ENCODE measurements around the gene PIEZO1. TPM values are rescaled to one million over a fixed set of nuclear protein-coding genes. Genes with fewer than 3 reads are reported as not detected.
A peak's percentile ranks its signal among the peaks of the same experiment; 100 is the strongest.

The PIEZO1 gene
- total RNA-seq, 5 donors from 2014 or later (not counting 1 experiment from before 2014, with no cell fraction given), result 139 to 274 (median 240) TPM

DNA sequence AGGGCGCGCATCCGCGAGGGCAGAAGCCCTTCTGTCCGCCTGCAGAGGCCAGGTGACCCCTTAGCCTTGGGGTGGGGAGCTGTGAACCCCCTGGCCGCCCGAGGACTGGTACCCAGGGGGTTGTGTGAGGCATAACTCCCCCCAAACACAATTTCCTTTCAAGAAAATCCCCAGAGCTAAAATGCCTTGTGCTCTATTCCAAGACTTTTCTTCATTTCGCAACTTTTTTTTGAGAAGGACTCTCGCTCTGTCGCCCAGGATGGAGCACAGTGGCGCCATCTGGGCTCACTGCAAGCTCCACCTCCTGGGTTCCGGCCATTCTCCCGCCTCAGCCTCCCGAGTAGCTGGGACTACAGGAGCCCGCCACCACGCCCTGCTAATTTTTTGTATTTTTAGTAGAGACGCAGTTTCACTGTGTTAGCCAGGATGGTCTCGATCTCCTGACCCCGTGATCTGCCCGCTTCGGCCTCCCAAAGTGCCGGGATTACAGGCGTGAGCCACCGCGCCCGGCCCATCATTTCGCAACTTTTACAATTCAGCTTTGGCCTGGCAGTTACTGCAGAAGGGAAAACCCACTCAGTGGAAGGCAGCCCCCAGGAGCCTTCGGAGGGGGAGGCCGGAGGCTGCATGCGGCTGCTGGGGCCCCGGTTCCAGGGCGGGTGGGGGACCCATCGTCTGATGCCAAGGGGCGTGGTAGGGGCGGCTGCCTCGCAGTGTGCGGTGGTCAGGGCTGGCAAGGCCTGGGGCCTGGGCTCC is 27.7 kb upstream of the PIEZO1 start:
- Mint-ChIP-seq H3K4me3 (peak overlapping the region; percentile 75 to 92 (median 78)), H3K36me3 (no peaks in the 10 kb centered on the region), H3K9me3 (no peaks in the 10 kb centered on the region), H3K27ac (peak overlapping the region; percentile 55 to 59), H3K27me3 (no peaks in the 10 kb centered on the region), H3K4me1 (peaks cover 12 to 25% (median 13%) of the 10 kb centered on the region in 3 donors)
- 75% methylated on average over 23 of the region's 37 CpGs for WGBS (ENCODE audit: insufficient coverage)
- CTCF ChIA-PET, result no interaction called here
- peaks cover 5 to 14% of the 10 kb centered on the region in 2 donors for H3K36me3 ChIP-seq (ENCODE audit: control insufficient read depth in 2 of 2, extremely low read depth in 1 of 2, insufficient read depth in 1 of 2, low read length in 1 of 2)
- POLR2A ChIA-PET, result interaction anchor here in 1 of 2 donors (0.6 kb wide), 1 partner anchor 331 kb away, joined by 6 read pairs; no protein-coding TSS in a partner anchor
- no peaks in the 10 kb centered on the region for H3K9me3 ChIP-seq
- H3K4me3 ChIP-seq (ENCODE audit: control insufficient read depth in 1 of 2, extremely low read depth in 1 of 2, low read length in 1 of 2), result peak overlapping the region; percentile 64 to 86
- H3K27me3 ChIP-seq (replicated peaks in 1 of 2; ENCODE audit: control insufficient read depth in 2 of 2, extremely low read depth in 1 of 2, insufficient read depth in 2 of 2, low read length in 1 of 2), result no peaks in the 10 kb centered on the region
- ATAC-seq (replicated peaks in 1 of 4) (no peak), DNase-seq (peak in 1 of 35 experiments; percentile 44)
- peaks cover 3 to 35% of the 10 kb centered on the region in 2 experiments for H3K4me1 ChIP-seq (ENCODE audit: control insufficient read depth in 1 of 2, extremely low read depth in 1 of 2, insufficient read depth in 2 of 2, low read length in 2 of 2)
- peak overlapping the region; percentile 63 for H3K27ac ChIP-seq (ENCODE audit: low read length)

DNA sequence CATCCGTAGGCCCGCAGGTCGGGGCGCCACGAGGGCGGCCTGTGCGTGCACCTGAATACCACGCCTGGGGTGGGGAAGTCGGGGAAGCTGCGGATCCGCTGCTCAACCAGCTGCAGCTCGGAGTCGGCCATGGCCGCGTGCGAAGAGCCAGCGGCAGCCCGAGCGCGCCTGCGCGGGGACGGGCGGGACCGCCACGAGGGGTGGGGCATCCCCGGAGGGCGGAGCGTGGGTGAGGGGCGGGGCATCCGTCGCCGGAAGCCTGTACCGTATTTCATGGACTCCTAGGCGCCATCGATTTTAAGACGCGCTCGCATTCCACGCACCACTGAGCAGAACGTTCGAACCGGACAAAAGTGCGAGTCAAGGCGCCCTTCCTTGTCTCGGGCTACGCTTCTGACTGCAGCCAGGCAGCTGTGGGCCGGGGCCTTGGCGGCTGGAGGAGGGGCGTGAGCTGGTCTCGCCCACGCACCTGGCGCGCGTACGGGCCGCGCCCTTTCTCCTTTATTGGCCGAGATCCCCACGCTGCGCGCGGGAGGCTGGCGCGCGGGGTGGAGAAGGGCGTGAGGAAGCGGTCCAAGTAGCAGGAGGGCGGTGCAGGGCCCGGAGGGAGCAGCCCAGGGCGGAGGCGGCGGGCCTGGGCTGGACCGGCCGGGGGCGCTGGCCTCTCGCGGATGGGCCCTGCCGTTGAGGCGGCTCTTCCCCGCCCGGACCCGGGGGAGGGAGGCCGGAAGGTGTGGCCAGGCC is 26.9 kb upstream of the PIEZO1 start, which contains the start of gene APRT:
Gene APRT (minus strand): TSS at position 160 of the 744 bp plus-strand sequence. CDS start 29 bp downstream, at position 131.
- ATAC-seq (replicated peaks in 1 of 4), result peak; percentile 86 to 93 (median 88)
- Mint-ChIP-seq H3K27me3 (no peaks in the 10 kb centered on the region), H3K36me3 (no peaks in the 10 kb centered on the region), H3K9me3 (no peaks in the 10 kb centered on the region), H3K4me3 (peak within 1 kb of the TSS; percentile 90 to 97 (median 92)), H3K4me1 (peaks cover 12 to 25% (median 13%) of the 10 kb centered on the region in 3 donors), H3K27ac (peak within 1 kb of the TSS; percentile 96 to 98)
- no peaks in the 10 kb centered on the region for H3K27me3 ChIP-seq (replicated peaks in 1 of 2; ENCODE audit: control insufficient read depth in 2 of 2, extremely low read depth in 1 of 2, insufficient read depth in 2 of 2, low read length in 1 of 2)
- peak within 1 kb of the TSS; percentile 76 to 86 for H3K4me3 ChIP-seq (ENCODE audit: control insufficient read depth in 1 of 2, extremely low read depth in 1 of 2, low read length in 1 of 2)
- peaks cover 8 to 14% of the 10 kb centered on the region in 2 donors for H3K36me3 ChIP-seq (ENCODE audit: control insufficient read depth in 2 of 2, extremely low read depth in 1 of 2, insufficient read depth in 1 of 2, low read length in 1 of 2)
- ChIA-PET CTCF (interaction anchor here in 1 of 2 donors (0.6 kb wide), 2 partner anchors 66 to 696 kb away, joined by 3 read pairs; partner anchors contain the start of gene SPG7), POLR2A (interaction anchor here in 1 of 2 donors (0.9 to 1.2 kb wide), 2 partner anchors 285 to 435 kb away, joined by 3 read pairs; no protein-coding TSS in a partner anchor)
- DNase-seq, result peak; percentile 88 to 99 (median 95)
- H3K4me1 ChIP-seq (ENCODE audit: control insufficient read depth in 1 of 2, extremely low read depth in 1 of 2, insufficient read depth in 2 of 2, low read length in 2 of 2), result peaks cover 3 to 35% of the 10 kb centered on the region in 2 experiments
- under 1% methylated on average over 81 of the region's 84 CpGs for WGBS (ENCODE audit: insufficient coverage)
- H3K9me3 ChIP-seq, result no peaks in the 10 kb centered on the region
- H3K27ac ChIP-seq (ENCODE audit: low read length), result peak within 1 kb of the TSS; percentile 63

DNA sequence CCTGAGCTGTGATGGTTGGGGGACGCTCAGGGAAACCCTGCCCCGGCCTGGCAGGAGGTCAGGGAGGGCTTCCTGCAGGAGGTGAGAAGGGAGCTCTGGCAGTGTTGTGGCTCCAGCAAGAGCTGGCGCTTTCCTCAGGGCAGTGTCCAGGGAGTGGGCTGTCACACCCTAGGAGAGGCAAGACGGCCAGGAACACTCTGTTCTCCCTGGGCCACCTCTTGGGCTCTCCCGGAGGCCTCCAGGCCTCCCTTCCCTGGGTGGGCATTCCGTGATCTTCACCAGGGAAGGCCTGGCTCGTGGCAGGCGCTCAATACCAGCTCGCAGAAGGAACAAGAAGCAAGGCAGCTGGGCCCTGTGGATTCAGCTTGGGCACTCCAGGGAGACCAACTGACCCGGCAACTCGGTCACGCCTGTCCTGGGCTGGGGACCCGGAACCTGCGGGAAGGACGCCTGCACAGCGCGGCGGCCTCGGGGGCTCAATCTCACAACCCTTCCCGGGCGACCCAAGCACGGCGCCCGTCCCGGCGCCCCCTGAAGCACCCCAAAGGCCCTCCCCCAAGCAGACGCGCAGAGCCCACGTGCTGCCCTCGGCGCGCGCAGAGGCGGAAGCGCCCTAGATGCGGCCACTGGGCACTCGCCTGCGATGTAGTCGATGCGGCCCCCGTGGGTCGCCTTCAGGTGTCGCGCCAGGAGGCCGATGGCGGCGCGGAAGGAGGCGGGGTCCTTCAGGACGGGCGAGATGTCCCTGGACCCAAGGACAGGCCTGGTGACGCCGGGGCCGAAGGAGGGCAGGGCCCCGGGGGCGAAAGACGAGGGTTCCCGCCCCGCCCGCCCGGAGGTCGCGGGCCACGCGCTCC is 26.1 kb upstream of the PIEZO1 start:
- Mint-ChIP-seq H3K4me3 (peak overlapping the region; percentile 86 to 92 (median 90)), H3K36me3 (no peaks in the 10 kb centered on the region), H3K9me3 (no peaks in the 10 kb centered on the region), H3K27ac (peak overlapping the region; percentile 78 to 89), H3K27me3 (no peaks in the 10 kb centered on the region), H3K4me1 (peaks cover 12 to 25% (median 13%) of the 10 kb centered on the region in 3 donors)
- DNase-seq, result peak in 30 of 35 experiments; percentile 40 to 78 (median 54)
- ChIA-PET POLR2A (interaction anchor here in 1 of 2 donors (0.9 to 1.2 kb wide), 3 partner anchors 47 to 436 kb away, joined by 3 read pairs; no protein-coding TSS in a partner anchor), CTCF (interaction anchor here in 1 of 2 donors (0.6 to 0.9 kb wide), 3 partner anchors 65 to 697 kb away, joined by 3 to 4 read pairs (median 3); partner anchors contain the start of gene SPG7)
- no peaks in the 10 kb centered on the region for H3K9me3 ChIP-seq
- H3K27ac ChIP-seq (ENCODE audit: low read length), result peak overlapping the region; percentile 60
- peak; percentile 61 to 66 (median 64) for ATAC-seq (replicated peaks in 1 of 4)
- peak overlapping the region; percentile 76 to 86 for H3K4me3 ChIP-seq (ENCODE audit: control insufficient read depth in 1 of 2, extremely low read depth in 1 of 2, low read length in 1 of 2)
- no peaks in the 10 kb centered on the region for H3K27me3 ChIP-seq (replicated peaks in 1 of 2; ENCODE audit: control insufficient read depth in 2 of 2, extremely low read depth in 1 of 2, insufficient read depth in 2 of 2, low read length in 1 of 2)
- peaks cover 8 to 14% of the 10 kb centered on the region in 2 donors for H3K36me3 ChIP-seq (ENCODE audit: control insufficient read depth in 2 of 2, extremely low read depth in 1 of 2, insufficient read depth in 1 of 2, low read length in 1 of 2)
- peaks cover 3 to 34% of the 10 kb centered on the region in 2 experiments for H3K4me1 ChIP-seq (ENCODE audit: control insufficient read depth in 1 of 2, extremely low read depth in 1 of 2, insufficient read depth in 2 of 2, low read length in 2 of 2)
- WGBS (ENCODE audit: insufficient coverage), result 1% methylated on average over 60 of the region's 65 CpGs

DNA sequence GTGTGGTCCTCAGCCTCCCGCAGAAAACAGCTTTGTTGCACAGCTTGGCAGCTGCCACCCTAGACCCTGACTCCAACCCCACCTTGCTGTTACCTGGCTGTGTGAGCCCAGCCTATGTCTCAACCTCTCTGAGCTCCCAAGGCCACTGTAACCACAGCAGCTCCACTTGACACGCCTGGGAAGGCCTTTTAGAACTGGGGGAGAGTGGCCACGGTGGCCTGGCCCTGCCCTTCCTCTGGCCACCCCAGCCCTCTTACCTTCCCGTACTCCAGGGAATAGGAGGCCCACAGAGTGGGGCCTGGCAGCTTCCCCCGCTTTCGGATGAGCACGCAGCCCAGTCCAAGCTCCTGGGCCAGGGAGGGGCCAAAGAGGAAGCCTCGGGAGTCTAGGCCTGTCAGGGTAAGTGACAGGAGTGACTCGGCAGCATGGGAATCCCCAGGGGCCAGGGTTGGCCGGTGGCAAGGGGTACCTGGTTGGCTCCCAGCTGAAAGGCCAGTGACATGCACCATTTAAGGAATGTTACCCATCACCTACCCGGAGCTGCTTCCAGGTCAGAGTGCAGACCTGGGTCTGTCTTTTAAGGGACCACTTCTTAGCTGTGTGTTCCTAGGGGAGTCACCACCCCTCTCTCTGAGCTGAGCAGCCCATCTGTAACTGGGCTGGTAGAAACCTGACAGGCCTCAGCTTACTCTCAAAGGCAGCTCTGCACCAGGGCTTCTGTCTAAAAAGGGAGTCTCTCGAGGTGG is 25.3 kb upstream of the PIEZO1 start:
- peak overlapping the region; percentile 86 to 92 (median 90) for H3K4me3 Mint-ChIP-seq
- H3K4me3 ChIP-seq (ENCODE audit: control insufficient read depth in 1 of 2, extremely low read depth in 1 of 2, low read length in 1 of 2), result peak overlapping the region; percentile 76 to 86
- peaks cover 12 to 25% (median 13%) of the 10 kb centered on the region in 3 donors for H3K4me1 Mint-ChIP-seq
- H3K9me3 ChIP-seq, result no peaks in the 10 kb centered on the region
- H3K4me1 ChIP-seq (ENCODE audit: control insufficient read depth in 1 of 2, extremely low read depth in 1 of 2, insufficient read depth in 2 of 2, low read length in 2 of 2), result peaks cover 3 to 34% of the 10 kb centered on the region in 2 experiments
- H3K36me3 Mint-ChIP-seq, result no peaks in the 10 kb centered on the region
- ChIA-PET POLR2A (interaction anchor here (0.6 to 0.9 kb wide), 2 partner anchors 48 to 436 kb away, joined by 3 read pairs; no protein-coding TSS in a partner anchor), CTCF (interaction anchor here in 1 of 2 donors (0.9 kb wide), 1 partner anchor 357 kb away, joined by 4 read pairs; no protein-coding TSS in a partner anchor)
- peak overlapping the region; percentile 58 for H3K27ac ChIP-seq (ENCODE audit: low read length)
- H3K36me3 ChIP-seq (ENCODE audit: control insufficient read depth in 2 of 2, extremely low read depth in 1 of 2, insufficient read depth in 1 of 2, low read length in 1 of 2), result peaks cover 8 to 14% of the 10 kb centered on the region in 2 donors
- H3K27me3 ChIP-seq (replicated peaks in 1 of 2; ENCODE audit: control insufficient read depth in 2 of 2, extremely low read depth in 1 of 2, insufficient read depth in 2 of 2, low read length in 1 of 2), result no peaks in the 10 kb centered on the region
- ATAC-seq (replicated peaks in 1 of 4) (no peak), DNase-seq (no peak)
- 36% methylated on average over 6 of the region's 12 CpGs for WGBS (ENCODE audit: insufficient coverage)
- H3K27ac Mint-ChIP-seq, result peak overlapping the region; percentile 76 to 77
- no peaks in the 10 kb centered on the region for H3K27me3 Mint-ChIP-seq
- H3K9me3 Mint-ChIP-seq, result no peaks in the 10 kb centered on the region

DNA sequence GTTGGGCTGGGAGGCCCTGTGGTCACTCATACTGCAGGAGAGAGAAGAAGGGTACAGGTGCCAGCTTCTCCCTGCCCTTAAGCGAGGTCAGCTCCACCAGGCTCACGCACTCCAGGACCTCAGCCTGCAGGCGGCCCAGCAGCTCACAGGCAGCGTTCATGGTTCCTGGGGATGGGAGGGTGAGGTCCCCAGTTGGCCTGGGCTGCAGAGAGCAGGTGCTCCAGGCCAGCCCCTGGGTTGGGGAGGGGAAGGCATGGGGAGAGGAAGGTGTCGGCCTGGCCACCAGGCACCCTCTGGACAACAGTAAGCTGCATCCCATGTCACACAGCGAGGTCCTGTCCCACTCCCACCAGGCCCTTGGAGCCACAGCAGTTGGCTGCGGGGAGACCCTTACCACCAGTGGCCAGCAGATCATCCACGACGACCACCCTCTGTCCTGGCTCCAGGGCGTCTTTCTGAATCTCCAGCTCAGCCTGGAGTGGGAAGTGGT is 24.7 kb upstream of the PIEZO1 start:
- Histone ChIP-seq H3K4me1 (ENCODE audit: control insufficient read depth in 1 of 2, extremely low read depth in 1 of 2, insufficient read depth in 2 of 2, low read length in 2 of 2) (peaks cover 4 to 40% of the 10 kb centered on the region in 2 experiments), H3K27me3 (replicated peaks in 1 of 2; ENCODE audit: control insufficient read depth in 2 of 2, extremely low read depth in 1 of 2, insufficient read depth in 2 of 2, low read length in 1 of 2) (peaks cover 0 to 2% of the 10 kb centered on the region in 2 experiments), H3K9me3 (no peaks in the 10 kb centered on the region), H3K27ac (ENCODE audit: low read length) (no peak overlapping the region), H3K4me3 (ENCODE audit: control insufficient read depth in 1 of 2, extremely low read depth in 1 of 2, low read length in 1 of 2) (no peak overlapping the region), H3K36me3 (ENCODE audit: control insufficient read depth in 2 of 2, extremely low read depth in 1 of 2, insufficient read depth in 1 of 2, low read length in 1 of 2) (peaks cover 8 to 14% of the 10 kb centered on the region in 2 donors)
- ChIA-PET POLR2A (interaction anchor here in 1 of 2 donors (0.6 kb wide), 1 partner anchor 437 kb away, joined by 3 read pairs; no protein-coding TSS in a partner anchor), CTCF (interaction anchor here in 1 of 2 donors (0.9 kb wide), 1 partner anchor 358 kb away, joined by 4 read pairs; no protein-coding TSS in a partner anchor)
- H3K4me3 Mint-ChIP-seq, result peak overlapping the region; percentile 15 to 90 (median 86)
- no peak for DNase-seq
- 85% methylated on average over 6 of the region's 10 CpGs for WGBS (ENCODE audit: insufficient coverage)
- no peaks in the 10 kb centered on the region for H3K27me3 Mint-ChIP-seq
- H3K36me3 Mint-ChIP-seq, result no peaks in the 10 kb centered on the region
- H3K9me3 Mint-ChIP-seq, result no peaks in the 10 kb centered on the region
- H3K27ac Mint-ChIP-seq, result peak overlapping the region; percentile 39 to 48
- no peak for ATAC-seq (replicated peaks in 1 of 4)
- H3K4me1 Mint-ChIP-seq, result peaks cover 12 to 25% (median 13%) of the 10 kb centered on the region in 3 donors
